ENCODE results near the gene MYO5B. TPM values are rescaled to one million over a fixed set of nuclear protein-coding genes. Genes with fewer than 3 reads are reported as not detected.

The MYO5B gene
- total RNA-seq, 1 experiment from 2014 or later, result 25.9 TPM

- BruUV-seq (replicated peaks), result no TSS peak
- Mint-ChIP-seq H3K9me3 (ENCODE audit: unreplicated experiment) (no peaks in the 10 kb centered on the region), H3K4me3 (ENCODE audit: unreplicated experiment) (no peak overlapping the region), H3K4me1 (ENCODE audit: insufficient read depth, unreplicated experiment) (no peaks in the 10 kb centered on the region), H3K27ac (ENCODE audit: low read depth, unreplicated experiment) (no peak overlapping the region), H3K27me3 (ENCODE audit: insufficient read depth, unreplicated experiment) (no peaks in the 10 kb centered on the region), H3K36me3 (ENCODE audit: insufficient read depth, unreplicated experiment) (no peaks in the 10 kb centered on the region)
- POLR2A ChIA-PET, result no interaction called here
- TF ChIP-seq CTCF (IDR thresholded peaks at IDR 0.05; ENCODE audit: unreplicated experiment), result no peak
- CTCF ChIA-PET, result no interaction called here
- DNase-seq (ENCODE audit: unreplicated experiment), result no peak
- intact Hi-C loops (cut with micrococcal nuclease), result no loop called here
These were observed 125.5 kb downstream of the MYO5B start for GRCh38 chr18:50069422-50069821.

- Mint-ChIP-seq H3K4me1 (ENCODE audit: insufficient read depth, unreplicated experiment) (no peaks in the 10 kb centered on the region), H3K4me3 (ENCODE audit: unreplicated experiment) (no peak overlapping the region)
These were observed 129.4 kb downstream of the MYO5B start for GRCh38 chr18:50065527-50065926.

GRCh38 chr18:50065039-50065438 is 129.9 kb downstream of the MYO5B start:
- no peak overlapping the region for H3K27ac Mint-ChIP-seq (ENCODE audit: low read depth, unreplicated experiment)
- no peak overlapping the region for H3K4me3 Mint-ChIP-seq (ENCODE audit: unreplicated experiment)
- H3K4me1 Mint-ChIP-seq (ENCODE audit: insufficient read depth, unreplicated experiment), result no peaks in the 10 kb centered on the region
- H3K36me3 Mint-ChIP-seq (ENCODE audit: insufficient read depth, unreplicated experiment), result no peaks in the 10 kb centered on the region
- no peak for TF ChIP-seq CTCF (IDR thresholded peaks at IDR 0.05; ENCODE audit: unreplicated experiment)
- no peak for DNase-seq (ENCODE audit: unreplicated experiment)
- intact Hi-C loops (cut with micrococcal nuclease), result no loop called here
- H3K27me3 Mint-ChIP-seq (ENCODE audit: insufficient read depth, unreplicated experiment), result no peaks in the 10 kb centered on the region
- CTCF ChIA-PET, result interaction anchor here (1.0 to 2.0 kb wide), 2 partner anchors 130 to 207 kb away, joined by 4 to 6 read pairs; partner anchors contain the start of gene MYO5B
- POLR2A ChIA-PET, result interaction anchor here (1.1 kb wide), 1 partner anchor 16 kb away, joined by 3 read pairs; no protein-coding TSS in a partner anchor
- no TSS peak for BruUV-seq (replicated peaks)
- no peaks in the 10 kb centered on the region for H3K9me3 Mint-ChIP-seq (ENCODE audit: unreplicated experiment)

More at GRCh38 chr18:50065527-50065926, 129.4 kb downstream of the MYO5B start:
- no peak for DNase-seq (ENCODE audit: unreplicated experiment)
- ChIA-PET POLR2A (no interaction called here), CTCF (interaction anchor here (1.0 to 2.0 kb wide), 2 partner anchors 129 to 207 kb away, joined by 4 to 6 read pairs; partner anchors contain the start of gene MYO5B)
- Mint-ChIP-seq H3K27me3 (ENCODE audit: insufficient read depth, unreplicated experiment) (no peaks in the 10 kb centered on the region), H3K36me3 (ENCODE audit: insufficient read depth, unreplicated experiment) (no peaks in the 10 kb centered on the region), H3K27ac (ENCODE audit: low read depth, unreplicated experiment) (no peak overlapping the region), H3K9me3 (ENCODE audit: unreplicated experiment) (no peaks in the 10 kb centered on the region)
- BruUV-seq (replicated peaks), result no TSS peak
- intact Hi-C loops (cut with micrococcal nuclease), result no loop called here
- TF ChIP-seq CTCF (IDR thresholded peaks at IDR 0.05; ENCODE audit: unreplicated experiment), result no peak

DNA sequence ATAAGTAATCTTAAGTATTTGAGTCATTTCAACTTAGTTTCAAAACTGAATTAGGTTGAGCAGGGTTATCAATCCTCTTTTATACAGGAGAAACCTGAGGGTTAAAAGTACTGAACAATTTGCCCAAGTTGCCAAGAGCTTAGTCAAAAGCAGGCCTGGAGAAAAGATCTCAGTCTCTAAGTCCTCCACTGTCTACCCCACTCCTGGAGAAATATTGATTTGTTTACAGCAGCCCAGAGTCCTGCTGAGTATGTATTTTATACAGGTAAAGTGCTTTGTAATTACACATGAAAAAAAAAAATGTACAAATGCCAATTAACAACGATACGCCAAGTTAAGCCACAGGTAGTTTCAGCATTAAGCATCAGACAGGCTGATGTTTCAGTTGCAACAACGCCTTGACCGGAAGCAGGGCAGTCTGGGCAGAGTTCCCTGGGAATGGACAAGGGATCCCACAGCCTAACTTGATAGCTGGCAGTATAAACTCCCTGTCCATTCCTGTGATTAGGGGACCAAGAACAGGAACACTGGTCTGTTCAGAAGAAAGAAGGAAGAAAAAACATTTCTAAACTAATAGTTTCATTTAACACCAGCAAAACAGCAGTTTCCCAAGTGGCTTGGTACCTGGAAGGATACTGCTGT is 132.9 kb downstream of the MYO5B start:
- POLR2A ChIA-PET, result interaction anchor here (1.1 kb wide), 1 partner anchor 36 kb away, joined by 3 read pairs; no protein-coding TSS in a partner anchor
- intact Hi-C loops (cut with micrococcal nuclease), result no loop called here
- BruUV-seq (replicated peaks), result no TSS peak
- Mint-ChIP-seq H3K27ac (ENCODE audit: low read depth, unreplicated experiment) (no peak overlapping the region), H3K4me1 (ENCODE audit: insufficient read depth, unreplicated experiment) (no peaks in the 10 kb centered on the region), H3K36me3 (ENCODE audit: insufficient read depth, unreplicated experiment) (no peaks in the 10 kb centered on the region), H3K4me3 (ENCODE audit: unreplicated experiment) (no peak overlapping the region), H3K9me3 (ENCODE audit: unreplicated experiment) (no peaks in the 10 kb centered on the region), H3K27me3 (ENCODE audit: insufficient read depth, unreplicated experiment) (no peaks in the 10 kb centered on the region)
- no peak for TF ChIP-seq CTCF (IDR thresholded peaks at IDR 0.05; ENCODE audit: unreplicated experiment)
- CTCF ChIA-PET, result interaction anchor here (0.7 to 1.8 kb wide), 2 partner anchors 134 to 141 kb away, joined by 4 to 5 read pairs; no protein-coding TSS in a partner anchor
- DNase-seq (ENCODE audit: unreplicated experiment), result no peak
